Lower leg skin (tissue), 4 donors: ENCODE measurements around the gene SOHLH1. TPM values are rescaled to one million over a fixed set of nuclear protein-coding genes. Genes with fewer than 3 reads are reported as not detected.

ENCODE experiments used
- DNase-seq, 2 donors: peaks; one replicate each; pipeline ENCODE4 v3.0.0-alpha.2; 2019; ENCODE audit warnings: low spot score in 2 of 2
- H3K4me3 ChIP-seq: fragments of 200-600 bp; sonication (generic); 2 replicates; pipeline ENCODE4 v1.5.1; 2017; ENCODE audit warnings: mild to moderate bottlenecking, low read depth; ENCODE audit not compliant: poor library complexity, severe bottlenecking
- POLR2A ChIP-seq, 2 donors: fragments of 450-650 bp; IDR thresholded peaks; one replicate each; pipeline ENCODE4 v1.6.1; 2016 to 2017; ENCODE audit warnings: antibody characterized with exemption in 2 of 2, mild to moderate bottlenecking in 1 of 2, moderate library complexity in 1 of 2
- WGBS, 2 donors: methylation state at CpG; one replicate each; pipeline ENCODE4 v1.1.5; 2018; 5-methylcytosine and 5-hydroxymethylcytosine counted together
- intact Hi-C: fragments of 100-400 bp; cut with DNase I; formaldehyde crosslinking; loops from one replicate; pipeline ENCODE4 v1.15.0; 2023; ENCODE audit warnings: low total_unique reads
- total RNA-seq, 4 donors: library from RNA; depleted of rRNA; stranded (reverse); fragments of >200 nt; gene quantifications; one replicate each; pipeline ENCODE4 v1.1.0, GENCODE V29; 2016
- TF ChIP-seq, protein P1 (sequence below), 3 donors: fragments of 450-650 bp; IDR thresholded peaks; one replicate each; pipeline ENCODE4 v1.5.1; 2016; ENCODE audit warnings: antibody characterized with exemption in 3 of 3, mild to moderate bottlenecking in 3 of 3, moderate library complexity in 2 of 3

SOHLH1 gene
- total RNA-seq, 4 donors from 2014 or later, result 0.71 TPM; not detected in 3

DNA sequence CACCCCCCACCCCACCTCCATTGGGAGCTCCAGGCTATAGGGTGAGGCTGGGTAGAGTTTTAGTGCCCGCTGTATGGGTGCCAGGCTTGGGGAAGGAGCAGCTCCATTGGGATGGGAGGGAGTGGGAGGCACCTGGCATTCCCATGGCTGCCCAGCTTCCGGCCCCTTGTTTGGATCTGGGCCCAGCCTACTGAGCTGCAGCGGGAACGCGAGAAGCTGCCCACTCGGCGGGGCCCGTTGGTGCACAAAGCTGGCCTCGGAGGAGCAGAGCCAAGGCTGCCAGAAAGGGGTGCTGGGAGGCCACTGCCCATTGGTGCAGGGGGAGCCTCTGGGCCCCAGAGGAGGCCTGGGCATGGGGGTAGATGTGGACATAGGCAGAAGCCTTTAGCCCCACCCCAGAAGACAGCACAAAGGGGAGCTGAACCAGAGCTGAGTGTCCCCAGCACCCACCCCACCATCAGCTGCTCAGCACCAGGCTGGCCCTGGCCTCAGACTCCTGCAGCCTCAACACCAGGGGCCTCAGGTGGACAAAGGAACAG lies 31.7 kb downstream of the SOHLH1 start:
- TF ChIP-seq POLR2A (IDR thresholded peaks at IDR 0.05), result no peak
- TF ChIP-seq, protein P1, sequence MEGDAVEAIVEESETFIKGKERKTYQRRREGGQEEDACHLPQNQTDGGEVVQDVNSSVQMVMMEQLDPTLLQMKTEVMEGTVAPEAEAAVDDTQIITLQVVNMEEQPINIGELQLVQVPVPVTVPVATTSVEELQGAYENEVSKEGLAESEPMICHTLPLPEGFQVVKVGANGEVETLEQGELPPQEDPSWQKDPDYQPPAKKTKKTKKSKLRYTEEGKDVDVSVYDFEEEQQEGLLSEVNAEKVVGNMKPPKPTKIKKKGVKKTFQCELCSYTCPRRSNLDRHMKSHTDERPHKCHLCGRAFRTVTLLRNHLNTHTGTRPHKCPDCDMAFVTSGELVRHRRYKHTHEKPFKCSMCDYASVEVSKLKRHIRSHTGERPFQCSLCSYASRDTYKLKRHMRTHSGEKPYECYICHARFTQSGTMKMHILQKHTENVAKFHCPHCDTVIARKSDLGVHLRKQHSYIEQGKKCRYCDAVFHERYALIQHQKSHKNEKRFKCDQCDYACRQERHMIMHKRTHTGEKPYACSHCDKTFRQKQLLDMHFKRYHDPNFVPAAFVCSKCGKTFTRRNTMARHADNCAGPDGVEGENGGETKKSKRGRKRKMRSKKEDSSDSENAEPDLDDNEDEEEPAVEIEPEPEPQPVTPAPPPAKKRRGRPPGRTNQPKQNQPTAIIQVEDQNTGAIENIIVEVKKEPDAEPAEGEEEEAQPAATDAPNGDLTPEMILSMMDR (IDR thresholded peaks at IDR 0.05), result no peak
- no peak overlapping the region for H3K4me3 ChIP-seq
- no peak for DNase-seq
- intact Hi-C loops, result no loop called here
- 48 to 51% methylated on average over 3 to 9 of the region's 9 CpGs for WGBS, 2 donors

DNA sequence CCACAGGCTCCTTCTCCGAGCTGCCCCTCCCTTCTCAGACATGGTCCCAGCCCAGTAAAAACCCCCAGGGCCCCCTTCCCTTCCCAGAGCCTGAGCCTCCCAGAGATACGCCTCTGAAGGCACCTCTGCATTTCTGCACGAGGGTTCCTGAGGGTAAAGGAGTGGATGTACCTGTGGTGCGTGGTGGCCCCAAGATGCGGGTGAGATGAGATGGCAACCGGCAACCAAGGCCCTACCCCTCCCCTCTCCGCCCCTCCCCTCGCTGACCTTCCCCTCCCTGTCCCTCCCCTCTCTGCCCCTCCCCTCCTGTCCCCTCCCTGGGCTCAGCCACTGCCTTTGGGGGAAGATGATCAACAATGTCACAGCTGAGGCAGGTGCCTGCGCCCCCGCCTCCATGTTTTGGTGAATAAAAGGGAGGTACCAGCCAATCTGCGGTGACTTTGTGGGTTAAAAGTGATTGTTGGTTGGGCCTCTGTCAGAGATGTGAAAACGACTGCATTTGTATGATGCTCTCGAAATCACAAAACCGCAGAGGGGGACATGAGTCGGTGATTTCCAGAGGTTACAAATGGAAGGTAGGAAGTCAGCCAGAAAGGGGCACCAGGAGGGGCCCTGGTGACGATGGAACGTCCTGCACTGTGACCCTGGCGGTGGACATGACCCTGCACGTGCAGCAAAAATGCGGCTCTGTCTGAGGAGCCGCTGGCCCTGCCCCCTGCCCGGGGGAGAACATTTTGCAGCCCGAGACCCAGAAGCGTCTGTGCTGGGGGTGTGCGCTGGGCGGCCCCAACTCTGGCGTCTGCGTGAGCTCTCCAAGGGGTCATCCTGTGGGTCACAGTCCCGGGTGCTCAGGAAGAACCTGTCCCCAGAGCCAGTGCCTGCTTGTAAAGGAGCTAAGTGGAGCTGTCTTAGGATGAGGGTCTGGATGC lies 32.5 kb downstream of the SOHLH1 start:
- TF ChIP-seq, protein P1 (IDR thresholded peaks at IDR 0.05), result no peak
- TF ChIP-seq POLR2A (IDR thresholded peaks at IDR 0.05), result no peak

DNA sequence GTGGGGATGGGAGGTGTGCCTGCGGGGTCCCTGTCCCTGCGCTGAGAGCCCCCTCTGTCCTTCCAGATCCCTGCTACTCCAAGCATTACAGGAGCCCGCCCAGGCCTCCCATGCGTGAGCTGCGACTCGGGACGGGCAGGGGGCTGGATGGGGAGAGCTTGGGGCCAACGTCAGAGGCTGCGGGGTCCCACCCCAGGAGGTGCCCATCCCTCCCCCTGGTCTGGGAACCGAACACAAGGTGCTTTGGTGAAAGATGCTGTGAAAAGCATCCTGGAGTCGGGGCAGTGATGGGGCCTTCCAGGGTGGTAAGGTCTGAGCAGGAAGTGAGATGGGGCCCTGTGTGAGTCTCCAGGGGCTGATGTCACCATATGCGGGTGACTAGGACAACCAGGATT lies 33.5 kb downstream of the SOHLH1 start:
- intact Hi-C loops, result no loop called here
- no peak overlapping the region for H3K4me3 ChIP-seq
- TF ChIP-seq, protein P1 (IDR thresholded peaks at IDR 0.05), result no peak
- TF ChIP-seq POLR2A (IDR thresholded peaks at IDR 0.05), result no peak
- DNase-seq, result no peak
- WGBS, 2 donors, result 75% methylated on average over 12 of the region's 12 CpGs

More for the DNA sequence above, 32.5 kb downstream of the SOHLH1 start:
- intact Hi-C loops, result no loop called here
- no peak overlapping the region for H3K4me3 ChIP-seq
- WGBS, 2 donors, result 53 to 58% methylated on average over 23 to 29 of the region's 29 CpGs
- no peak for DNase-seq

DNA sequence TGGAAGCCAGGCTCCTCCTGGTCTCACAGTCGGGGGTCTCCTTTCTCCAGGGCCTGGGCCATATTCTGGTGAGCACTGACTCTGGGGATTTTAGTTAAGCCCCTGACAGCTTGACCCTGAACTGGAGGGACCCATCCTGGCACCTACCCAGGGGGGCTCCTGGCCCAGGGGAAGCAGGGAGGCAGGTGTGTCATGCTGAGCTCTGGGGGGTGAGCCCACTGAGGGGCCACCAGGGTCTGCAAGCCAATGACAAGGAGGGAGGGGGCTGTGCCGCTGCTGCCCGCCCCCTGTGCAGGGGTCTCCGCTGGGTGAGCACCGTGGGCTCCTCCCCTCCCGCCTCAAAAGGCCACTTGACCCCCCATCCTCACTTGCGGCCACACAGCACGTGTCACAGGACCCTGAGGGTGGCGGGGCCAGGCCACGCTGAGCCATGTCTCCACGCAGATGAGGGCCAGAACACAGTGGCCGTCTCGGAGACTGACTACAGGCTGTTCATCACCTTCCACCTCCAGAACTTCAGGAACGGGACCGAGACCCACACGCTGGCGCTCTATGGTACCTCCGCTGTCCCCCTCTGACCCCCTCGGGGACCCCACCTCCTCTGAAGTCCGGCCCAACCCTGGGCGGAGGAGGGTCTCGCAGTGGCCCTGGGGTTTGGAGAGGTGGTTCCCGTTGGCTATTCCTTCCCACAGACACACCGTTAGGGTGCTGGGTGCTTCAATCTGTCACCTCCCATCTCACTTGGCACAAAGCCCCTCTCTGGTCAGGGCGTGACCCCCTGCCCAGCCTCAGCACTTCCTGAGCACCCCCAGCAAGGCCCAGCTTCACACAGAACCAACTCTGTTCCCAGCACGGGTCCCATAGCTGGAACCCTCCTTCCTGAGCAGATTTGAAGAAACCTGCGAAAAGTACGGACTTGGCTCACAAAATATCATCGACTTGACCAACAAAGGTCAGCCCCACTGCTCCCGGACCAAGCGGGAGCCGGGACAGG lies 34.2 kb downstream of the SOHLH1 start:
- no peak for DNase-seq
- intact Hi-C loops, result no loop called here
- WGBS, 2 donors, result 75 to 78% methylated on average over 29 to 32 of the region's 32 CpGs
- no peak for TF ChIP-seq POLR2A (IDR thresholded peaks at IDR 0.05)
- TF ChIP-seq, protein P1 (IDR thresholded peaks at IDR 0.05), result no peak
- no peak overlapping the region for H3K4me3 ChIP-seq

DNA sequence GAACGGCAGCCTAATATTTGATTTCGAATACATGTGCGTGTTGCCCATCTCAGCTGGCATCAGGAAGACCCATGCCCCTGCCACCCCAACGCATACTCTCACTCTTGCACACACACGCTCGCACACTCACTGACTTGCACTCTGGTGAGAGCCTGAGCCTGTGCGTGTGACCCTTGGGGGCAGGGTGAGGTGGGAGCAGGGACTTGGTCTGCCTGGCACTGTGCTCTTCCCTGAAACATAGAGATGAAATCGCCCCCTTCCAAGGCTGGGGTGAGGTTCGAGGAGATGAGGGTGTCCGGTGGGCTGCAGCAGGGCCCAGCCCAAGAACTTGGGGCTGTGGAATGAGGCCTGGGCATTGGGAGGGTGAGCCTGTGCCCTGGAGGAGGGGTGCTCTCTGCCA lies 35.0 kb downstream of the SOHLH1 start:
- no peak overlapping the region for H3K4me3 ChIP-seq
- intact Hi-C loops, result no loop called here
- 85 to 86% methylated on average over 8 to 10 of the region's 10 CpGs for WGBS, 2 donors
- TF ChIP-seq POLR2A (IDR thresholded peaks at IDR 0.05), result no peak
- TF ChIP-seq, protein P1 (IDR thresholded peaks at IDR 0.05), result no peak
- no peak for DNase-seq
